Measurements from ENCODE around the gene KRTAP4-11. TPM values are rescaled to one million over a fixed set of nuclear protein-coding genes. Genes with fewer than 3 reads are reported as not detected.

Gene KRTAP4-11
- total and polyA plus RNA-seq, 2 of the 8 experiments (the other 6 are each of a cell fraction or from before 2014, with no cell fraction given), result not detected

DNA sequence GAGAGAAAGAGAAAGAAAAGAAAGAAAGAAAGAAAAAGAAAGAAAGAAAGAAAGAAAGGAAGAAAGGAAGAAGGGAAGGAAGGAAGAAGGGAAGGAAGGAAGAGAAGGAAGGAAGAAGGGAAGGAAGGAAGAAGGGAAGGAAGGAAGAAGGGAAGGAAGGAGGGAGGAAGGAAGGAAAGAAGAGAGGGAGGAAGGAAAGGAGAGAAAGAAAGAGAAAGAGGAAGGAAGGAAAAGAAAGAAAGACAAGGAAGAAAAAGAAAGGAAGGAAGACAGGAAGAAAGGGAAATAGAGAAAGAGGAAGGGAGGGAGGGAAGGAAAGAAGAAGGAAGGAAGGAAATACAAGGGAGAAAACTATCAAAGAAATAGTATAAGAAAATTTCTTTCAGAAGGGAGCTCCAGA is 41.4 kb downstream of the KRTAP4-11 start (continued):
- TF ChIP-seq, protein P1, sequence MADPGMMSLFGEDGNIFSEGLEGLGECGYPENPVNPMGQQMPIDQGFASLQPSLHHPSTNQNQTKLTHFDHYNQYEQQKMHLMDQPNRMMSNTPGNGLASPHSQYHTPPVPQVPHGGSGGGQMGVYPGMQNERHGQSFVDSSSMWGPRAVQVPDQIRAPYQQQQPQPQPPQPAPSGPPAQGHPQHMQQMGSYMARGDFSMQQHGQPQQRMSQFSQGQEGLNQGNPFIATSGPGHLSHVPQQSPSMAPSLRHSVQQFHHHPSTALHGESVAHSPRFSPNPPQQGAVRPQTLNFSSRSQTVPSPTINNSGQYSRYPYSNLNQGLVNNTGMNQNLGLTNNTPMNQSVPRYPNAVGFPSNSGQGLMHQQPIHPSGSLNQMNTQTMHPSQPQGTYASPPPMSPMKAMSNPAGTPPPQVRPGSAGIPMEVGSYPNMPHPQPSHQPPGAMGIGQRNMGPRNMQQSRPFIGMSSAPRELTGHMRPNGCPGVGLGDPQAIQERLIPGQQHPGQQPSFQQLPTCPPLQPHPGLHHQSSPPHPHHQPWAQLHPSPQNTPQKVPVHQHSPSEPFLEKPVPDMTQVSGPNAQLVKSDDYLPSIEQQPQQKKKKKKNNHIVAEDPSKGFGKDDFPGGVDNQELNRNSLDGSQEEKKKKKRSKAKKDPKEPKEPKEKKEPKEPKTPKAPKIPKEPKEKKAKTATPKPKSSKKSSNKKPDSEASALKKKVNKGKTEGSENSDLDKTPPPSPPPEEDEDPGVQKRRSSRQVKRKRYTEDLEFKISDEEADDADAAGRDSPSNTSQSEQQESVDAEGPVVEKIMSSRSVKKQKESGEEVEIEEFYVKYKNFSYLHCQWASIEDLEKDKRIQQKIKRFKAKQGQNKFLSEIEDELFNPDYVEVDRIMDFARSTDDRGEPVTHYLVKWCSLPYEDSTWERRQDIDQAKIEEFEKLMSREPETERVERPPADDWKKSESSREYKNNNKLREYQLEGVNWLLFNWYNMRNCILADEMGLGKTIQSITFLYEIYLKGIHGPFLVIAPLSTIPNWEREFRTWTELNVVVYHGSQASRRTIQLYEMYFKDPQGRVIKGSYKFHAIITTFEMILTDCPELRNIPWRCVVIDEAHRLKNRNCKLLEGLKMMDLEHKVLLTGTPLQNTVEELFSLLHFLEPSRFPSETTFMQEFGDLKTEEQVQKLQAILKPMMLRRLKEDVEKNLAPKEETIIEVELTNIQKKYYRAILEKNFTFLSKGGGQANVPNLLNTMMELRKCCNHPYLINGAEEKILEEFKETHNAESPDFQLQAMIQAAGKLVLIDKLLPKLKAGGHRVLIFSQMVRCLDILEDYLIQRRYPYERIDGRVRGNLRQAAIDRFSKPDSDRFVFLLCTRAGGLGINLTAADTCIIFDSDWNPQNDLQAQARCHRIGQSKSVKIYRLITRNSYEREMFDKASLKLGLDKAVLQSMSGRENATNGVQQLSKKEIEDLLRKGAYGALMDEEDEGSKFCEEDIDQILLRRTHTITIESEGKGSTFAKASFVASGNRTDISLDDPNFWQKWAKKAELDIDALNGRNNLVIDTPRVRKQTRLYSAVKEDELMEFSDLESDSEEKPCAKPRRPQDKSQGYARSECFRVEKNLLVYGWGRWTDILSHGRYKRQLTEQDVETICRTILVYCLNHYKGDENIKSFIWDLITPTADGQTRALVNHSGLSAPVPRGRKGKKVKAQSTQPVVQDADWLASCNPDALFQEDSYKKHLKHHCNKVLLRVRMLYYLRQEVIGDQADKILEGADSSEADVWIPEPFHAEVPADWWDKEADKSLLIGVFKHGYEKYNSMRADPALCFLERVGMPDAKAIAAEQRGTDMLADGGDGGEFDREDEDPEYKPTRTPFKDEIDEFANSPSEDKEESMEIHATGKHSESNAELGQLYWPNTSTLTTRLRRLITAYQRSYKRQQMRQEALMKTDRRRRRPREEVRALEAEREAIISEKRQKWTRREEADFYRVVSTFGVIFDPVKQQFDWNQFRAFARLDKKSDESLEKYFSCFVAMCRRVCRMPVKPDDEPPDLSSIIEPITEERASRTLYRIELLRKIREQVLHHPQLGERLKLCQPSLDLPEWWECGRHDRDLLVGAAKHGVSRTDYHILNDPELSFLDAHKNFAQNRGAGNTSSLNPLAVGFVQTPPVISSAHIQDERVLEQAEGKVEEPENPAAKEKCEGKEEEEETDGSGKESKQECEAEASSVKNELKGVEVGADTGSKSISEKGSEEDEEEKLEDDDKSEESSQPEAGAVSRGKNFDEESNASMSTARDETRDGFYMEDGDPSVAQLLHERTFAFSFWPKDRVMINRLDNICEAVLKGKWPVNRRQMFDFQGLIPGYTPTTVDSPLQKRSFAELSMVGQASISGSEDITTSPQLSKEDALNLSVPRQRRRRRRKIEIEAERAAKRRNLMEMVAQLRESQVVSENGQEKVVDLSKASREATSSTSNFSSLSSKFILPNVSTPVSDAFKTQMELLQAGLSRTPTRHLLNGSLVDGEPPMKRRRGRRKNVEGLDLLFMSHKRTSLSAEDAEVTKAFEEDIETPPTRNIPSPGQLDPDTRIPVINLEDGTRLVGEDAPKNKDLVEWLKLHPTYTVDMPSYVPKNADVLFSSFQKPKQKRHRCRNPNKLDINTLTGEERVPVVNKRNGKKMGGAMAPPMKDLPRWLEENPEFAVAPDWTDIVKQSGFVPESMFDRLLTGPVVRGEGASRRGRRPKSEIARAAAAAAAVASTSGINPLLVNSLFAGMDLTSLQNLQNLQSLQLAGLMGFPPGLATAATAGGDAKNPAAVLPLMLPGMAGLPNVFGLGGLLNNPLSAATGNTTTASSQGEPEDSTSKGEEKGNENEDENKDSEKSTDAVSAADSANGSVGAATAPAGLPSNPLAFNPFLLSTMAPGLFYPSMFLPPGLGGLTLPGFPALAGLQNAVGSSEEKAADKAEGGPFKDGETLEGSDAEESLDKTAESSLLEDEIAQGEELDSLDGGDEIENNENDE (IDR thresholded peaks at IDR 0.05; ENCODE audit: insufficient replicate concordance, low read length), result no peak
- TF ChIP-seq NANOG (IDR thresholded peaks at IDR 0.05; ENCODE audit: insufficient read depth, low read depth, low read length, poor library complexity, severe bottlenecking) (no peak), CEBPB (IDR thresholded peaks at IDR 0.05; ENCODE audit: low read depth, low read length) (no peak), CBX5 (IDR thresholded peaks at IDR 0.05; ENCODE audit: low read depth, low read length) (no peak), YY1 (IDR thresholded peaks at IDR 0.05; ENCODE audit: low read depth, low read length) (no peak)
